Hematopoietic multipotent progenitor cell treated with erythropoietin and hydrocortisone succinate and interleukin-3 and kit ligand, for 15 days (in vitro differentiated cells): ENCODE measurements around the gene RABEP1.
"Not testable (repeated sequence)": the region's sequence is repeated elsewhere in the genome, so short reads cannot be mapped to it uniquely, and the experiment has no call there.

Source experiments
- DNase-seq: peaks from one replicate; pipeline ENCODE4 v3.0.0-alpha.2; 2015; ENCODE audit warnings: low spot score

RABEP1 gene

GRCh38 chr17:5281814-5282641 is at the start of gene RABEP1:
TSS of gene RABEP1 (plus strand) at chr17:5282284. CDS start at chr17:5282487, 203 bp downstream.
- DNase-seq, result peak; percentile 91

- DNase-seq, result not testable (repeated sequence)
These were observed 48.6 kb upstream of the RABEP1 start for GRCh38 chr17:5233492-5233891.

- no peak for DNase-seq
These were observed 47.2 kb upstream of the RABEP1 start, which contains the start of gene SCIMP for GRCh38 chr17:5234645-5235576. TSS of gene SCIMP (minus strand) at chr17:5234860. CDS start at chr17:5234755, 105 bp downstream.

- DNase-seq, result no peak
These were observed 45.0 kb upstream of the RABEP1 start for GRCh38 chr17:5236938-5237540.

GRCh38 chr17:5237541-5238016 is 44.5 kb upstream of the RABEP1 start:
- DNase-seq, result peak; percentile 58

- no peak for DNase-seq
These were observed 43.8 kb upstream of the RABEP1 start for GRCh38 chr17:5238333-5238732.

GRCh38 chr17:5239769-5240168 is 42.3 kb upstream of the RABEP1 start:
- DNase-seq, result not testable (repeated sequence)

GRCh38 chr17:5241861-5242671 is 40.0 kb upstream of the RABEP1 start:
- no peak for DNase-seq

GRCh38 chr17:5247621-5248020 is 34.5 kb upstream of the RABEP1 start:
- no peak for DNase-seq

- no peak for DNase-seq
These were observed 33.1 kb upstream of the RABEP1 start for GRCh38 chr17:5248821-5249479.

- peak; percentile 69 for DNase-seq
These were observed 32.5 kb upstream of the RABEP1 start for GRCh38 chr17:5249615-5250014.

- DNase-seq, result no peak
These were observed 27.7 kb upstream of the RABEP1 start for GRCh38 chr17:5254414-5254813.

- DNase-seq, result no peak
These were observed 27.1 kb upstream of the RABEP1 start for GRCh38 chr17:5254903-5255521.

GRCh38 chr17:5257124-5257523 is 25.0 kb upstream of the RABEP1 start:
- no peak for DNase-seq

GRCh38 chr17:5260542-5260941 is 21.5 kb upstream of the RABEP1 start:
- DNase-seq, result no peak

GRCh38 chr17:5262416-5262991 is 19.6 kb upstream of the RABEP1 start:
- no peak for DNase-seq

GRCh38 chr17:5263441-5263840 is 18.6 kb upstream of the RABEP1 start:
- no peak for DNase-seq

GRCh38 chr17:5264893-5265292 is 17.2 kb upstream of the RABEP1 start:
- DNase-seq, result no peak

- DNase-seq, result no peak
These were observed 12.7 kb upstream of the RABEP1 start for GRCh38 chr17:5269241-5269960.
